ENCODE measurements around the gene SLC1A2.

SLC1A2 gene

DNA sequence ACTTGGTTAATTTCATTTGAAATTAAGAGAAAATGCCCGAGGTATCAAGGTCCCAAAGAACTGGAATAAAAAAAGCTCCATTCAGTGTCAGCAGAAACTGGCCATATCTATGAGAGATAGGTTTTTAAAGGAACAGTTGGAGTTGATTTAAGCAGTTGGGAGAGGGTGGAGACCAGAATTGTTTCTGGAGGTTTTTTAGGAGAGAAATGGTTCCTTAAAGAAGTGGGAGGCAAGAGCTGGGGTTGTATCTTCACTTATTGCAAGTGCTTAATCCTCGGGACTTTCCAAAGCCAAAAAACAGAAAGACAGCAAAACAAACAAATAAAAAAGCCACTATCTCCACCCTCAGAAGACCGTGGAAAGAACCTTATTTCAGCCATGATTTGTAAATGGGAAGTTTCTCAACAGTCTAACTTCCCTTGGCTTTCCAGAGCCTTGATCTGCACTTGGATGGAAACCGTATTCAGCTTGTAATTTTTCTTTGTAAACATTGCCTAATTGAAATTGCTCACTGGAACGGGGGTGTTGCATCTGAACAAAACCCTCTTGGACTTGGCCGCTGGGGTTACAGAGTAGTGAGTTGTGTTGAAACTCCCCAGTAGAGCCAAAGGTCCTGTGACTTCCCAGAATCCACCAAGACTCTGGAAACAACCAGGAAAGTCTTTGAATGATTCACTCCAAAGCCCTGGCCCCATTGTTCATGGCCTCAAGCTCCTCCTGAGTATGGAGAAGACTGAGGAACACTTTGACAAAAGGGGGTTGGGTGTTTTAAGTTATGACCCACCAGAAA, 115.6 kb downstream of the SLC1A2 start:
- no peak for DNase-seq (ENCODE audit: low read depth, low spot score)

DNA sequence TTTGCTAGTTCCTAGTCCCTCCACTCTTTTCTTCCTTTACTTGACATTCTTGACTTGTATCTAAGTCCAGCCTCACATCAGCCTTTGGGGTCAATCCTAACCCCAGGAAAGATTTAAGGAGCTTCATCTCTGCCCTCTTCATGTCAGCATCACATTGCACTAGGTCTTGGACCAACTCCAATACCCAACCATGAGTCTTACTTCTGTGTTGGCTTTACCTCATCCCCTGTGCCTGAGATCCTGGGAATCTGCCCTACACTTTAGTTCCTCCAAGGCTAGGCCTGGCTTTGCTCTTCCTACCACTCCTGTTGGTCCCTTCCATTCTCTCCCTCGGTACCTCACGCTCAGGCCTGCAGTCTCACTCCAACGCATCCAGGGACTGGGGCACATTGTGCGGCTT, 117.0 kb downstream of the SLC1A2 start:
- DNase-seq (ENCODE audit: low read depth, low spot score), result no peak

DNA sequence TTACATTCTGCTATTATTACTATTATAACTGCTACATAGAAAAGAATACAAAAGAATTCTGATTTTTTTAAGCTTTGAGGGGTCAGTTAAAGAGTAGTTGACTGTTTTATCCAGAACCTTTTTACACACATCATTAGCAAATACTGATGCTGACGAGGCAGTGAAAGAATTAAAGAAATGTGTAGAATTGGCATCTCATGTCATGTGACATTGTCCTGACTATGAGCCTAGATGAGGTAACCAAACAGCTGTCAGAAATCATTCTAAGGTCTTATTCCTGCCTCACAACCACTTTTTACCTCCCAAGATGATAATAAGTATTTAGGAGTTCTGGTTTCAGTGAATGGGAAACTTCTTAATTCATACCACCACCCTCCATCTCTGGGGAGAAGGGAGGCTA, 121.0 kb downstream of the SLC1A2 start:
- no peak for DNase-seq (ENCODE audit: low read depth, low spot score)

DNA sequence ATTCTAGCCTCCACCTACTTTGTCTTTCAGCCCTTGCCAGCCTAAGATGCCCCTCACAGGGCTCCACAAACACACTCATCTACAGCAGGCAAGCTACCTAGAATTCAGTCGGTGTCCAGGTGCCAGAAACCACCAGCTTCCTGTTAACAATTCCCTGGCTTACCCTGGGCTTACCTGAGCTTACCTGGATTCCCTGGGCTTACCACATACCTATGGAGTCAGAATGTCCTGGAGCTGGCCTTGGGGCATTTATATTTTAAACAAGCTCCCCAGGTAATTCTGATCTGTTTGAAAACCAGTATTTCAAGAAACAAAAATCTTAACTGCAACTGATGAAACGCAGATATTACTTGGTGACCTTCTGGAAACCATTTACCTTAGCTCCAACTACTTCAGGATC, 123.6 kb downstream of the SLC1A2 start:
- no peak for DNase-seq (ENCODE audit: low read depth, low spot score)

DNA sequence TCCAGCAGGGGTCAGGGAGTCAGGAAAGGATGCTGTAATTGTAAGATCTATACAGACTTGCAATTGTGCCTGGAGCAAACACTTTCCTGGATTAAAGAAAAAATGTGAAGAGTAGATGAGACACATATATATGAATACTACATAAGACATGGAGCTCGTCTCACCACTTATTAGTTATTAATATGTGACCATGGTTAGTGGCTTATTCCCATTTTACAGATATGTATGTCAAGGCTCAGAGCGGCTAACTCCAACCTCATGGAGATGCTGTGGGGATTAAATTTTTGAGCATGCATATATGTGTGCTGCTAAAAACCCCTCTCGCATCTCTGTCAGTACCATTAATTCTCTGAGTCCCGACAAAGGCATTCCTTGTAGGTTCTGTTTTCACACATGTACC, 125.7 kb downstream of the SLC1A2 start:
- no peak for DNase-seq (ENCODE audit: low read depth, low spot score)

DNA sequence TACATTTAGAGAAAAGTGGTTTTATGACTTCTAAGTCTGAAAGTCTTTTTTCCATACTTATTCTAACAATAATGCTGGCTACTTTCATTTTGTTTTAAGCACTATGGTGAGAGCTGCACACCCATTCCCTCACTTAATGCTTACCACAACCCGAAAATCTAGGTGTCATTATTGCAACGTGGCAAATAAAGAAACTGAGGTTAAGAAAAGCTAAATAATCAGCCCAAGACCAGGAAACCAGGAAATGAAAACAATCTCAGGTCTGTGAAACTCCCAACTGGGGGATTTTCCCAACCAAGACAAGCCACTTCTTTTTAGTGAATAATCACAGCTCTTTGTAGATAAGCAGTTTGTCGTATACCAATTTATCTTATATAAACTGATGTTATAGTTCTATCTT, 126.3 kb downstream of the SLC1A2 start:
- DNase-seq (ENCODE audit: low read depth, low spot score), result no peak

DNA sequence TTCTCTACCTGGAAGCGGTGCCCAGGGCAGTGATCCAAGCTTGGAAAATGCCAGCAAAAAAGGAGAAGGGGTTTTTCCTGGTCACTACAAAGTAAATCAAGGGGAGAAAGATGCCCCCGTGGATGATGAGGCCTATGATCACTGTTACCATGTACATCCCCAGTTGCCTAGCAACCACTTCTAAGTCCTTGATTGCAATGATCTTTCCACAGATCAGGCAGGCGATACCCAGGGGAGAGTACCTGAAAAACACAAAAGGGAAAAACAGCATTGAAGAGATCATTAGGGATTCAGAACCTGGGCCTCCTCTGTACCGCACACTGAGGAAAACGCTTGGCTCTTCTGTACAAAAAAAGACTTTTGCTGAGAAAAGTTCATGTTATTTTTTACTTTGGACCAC, 127.1 kb downstream of the SLC1A2 start:
- DNase-seq (ENCODE audit: low read depth, low spot score), result no peak

DNA sequence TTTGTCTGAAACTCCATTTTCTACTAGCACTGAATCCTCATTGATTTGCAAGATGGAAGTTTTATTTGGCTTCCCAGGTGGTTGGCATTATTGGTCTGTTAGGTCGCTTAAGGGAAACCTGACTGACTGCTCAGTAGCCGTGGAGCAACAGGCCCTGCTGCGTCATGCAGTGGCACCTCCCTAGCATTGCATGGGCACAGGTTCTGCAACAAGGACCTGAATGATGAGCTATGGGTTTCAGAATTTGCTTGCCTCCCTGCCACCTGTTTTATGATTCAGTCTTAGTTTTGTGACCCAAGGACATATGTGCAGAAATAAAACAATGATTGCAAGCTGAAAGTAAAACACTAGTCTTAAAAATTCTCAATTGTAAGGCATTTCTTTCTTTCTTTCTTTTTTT, 128.5 kb downstream of the SLC1A2 start:
- DNase-seq (ENCODE audit: low read depth, low spot score), result no peak

DNA sequence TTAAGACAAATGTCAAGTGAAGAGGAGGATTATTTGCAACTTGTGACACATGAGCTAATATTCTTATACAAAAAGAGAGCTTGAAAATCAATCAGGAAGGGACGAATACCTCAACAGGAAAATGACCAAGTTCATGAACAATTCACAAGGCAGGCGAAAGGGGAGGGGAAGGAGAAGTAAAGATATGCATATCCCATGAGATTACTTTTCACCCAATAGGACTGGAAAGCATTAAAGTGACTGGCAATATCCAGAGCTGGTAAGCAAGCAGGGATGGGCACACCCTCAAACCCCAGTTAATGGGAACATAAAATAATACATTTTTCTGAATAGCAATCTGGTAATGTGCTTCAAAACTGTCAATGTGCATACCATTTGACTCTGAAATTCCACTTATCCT, 129.5 kb downstream of the SLC1A2 start:
- DNase-seq (ENCODE audit: low read depth, low spot score), result peak; percentile 56

DNA sequence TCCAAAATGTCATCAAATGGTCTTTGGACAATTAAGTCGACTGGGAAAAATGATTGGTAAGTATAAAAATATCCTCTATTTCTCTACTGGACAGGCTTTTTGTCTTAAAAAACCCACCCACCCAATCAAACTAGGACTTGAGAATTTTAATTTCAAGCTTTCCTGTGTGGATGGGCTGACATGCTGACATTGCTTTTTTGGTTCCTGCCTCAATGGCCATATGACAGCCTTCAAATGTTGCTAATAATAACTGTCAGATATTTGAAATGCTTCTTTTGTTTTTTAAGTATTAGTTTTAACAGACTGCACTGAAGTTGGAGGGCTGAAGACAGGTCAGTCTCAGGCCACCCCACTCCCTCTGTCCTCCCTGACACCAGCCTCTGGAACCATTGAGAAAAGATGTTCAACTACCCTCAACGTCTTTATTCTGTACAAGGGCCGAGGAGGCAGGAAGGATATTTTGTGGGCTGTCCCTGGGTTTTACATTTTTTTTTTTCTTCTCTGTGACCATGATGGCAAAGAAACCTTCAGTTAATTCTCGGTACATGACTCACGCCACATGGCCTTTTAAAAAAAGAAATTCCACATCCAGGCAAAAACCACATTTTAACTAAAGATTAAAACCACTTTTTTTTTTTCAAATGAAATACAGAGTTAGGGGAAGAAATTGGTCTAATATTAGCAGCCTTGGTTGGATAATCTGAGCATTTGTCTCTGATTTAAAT, 130.4 kb downstream of the SLC1A2 start:
- peak; percentile 88 for DNase-seq (ENCODE audit: low read depth, low spot score)

DNA sequence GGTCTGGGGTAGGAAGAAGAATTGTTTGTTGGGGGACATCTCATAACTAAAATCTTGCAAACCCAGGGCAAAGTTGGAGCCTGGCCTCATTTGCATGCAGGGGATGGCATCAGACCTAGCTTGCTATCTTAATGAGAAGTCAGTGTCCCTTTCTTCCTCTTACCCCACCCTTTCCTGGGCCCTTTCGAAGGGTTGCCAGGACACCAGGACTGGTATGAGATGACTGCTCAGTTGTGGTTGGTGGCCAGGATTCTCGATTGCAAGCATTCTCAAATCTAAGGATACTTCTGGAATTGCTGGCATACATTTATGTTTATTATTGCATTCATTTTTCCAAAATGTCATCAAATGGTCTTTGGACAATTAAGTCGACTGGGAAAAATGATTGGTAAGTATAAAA, 131.0 kb downstream of the SLC1A2 start:
- peak; percentile 28 for DNase-seq (ENCODE audit: low read depth, low spot score)

DNA sequence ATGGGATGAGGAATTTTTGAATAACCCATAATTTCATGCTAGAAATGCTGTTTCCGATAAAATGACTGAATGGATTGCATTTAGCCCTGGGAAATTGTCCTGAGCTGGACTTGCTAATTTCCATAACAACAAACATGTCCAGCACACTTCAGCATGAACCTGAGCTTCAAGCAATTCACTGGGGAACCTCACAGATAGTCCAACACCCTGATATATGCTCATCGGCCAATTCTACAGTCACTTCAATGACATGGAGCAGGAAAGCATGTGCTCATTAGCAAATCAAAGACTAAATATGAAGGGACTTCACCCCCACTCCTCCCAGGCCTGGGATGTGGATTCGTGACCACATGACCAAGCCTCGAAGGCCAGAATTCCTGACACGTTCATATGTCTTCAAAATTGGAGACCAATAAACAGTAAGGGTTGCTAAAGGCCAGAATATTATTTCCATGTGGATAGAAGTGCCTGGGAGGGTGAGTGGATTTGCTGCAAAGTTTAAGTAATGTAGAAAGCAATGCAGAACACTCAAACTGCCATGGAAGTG, 131.9 kb downstream of the SLC1A2 start:
- DNase-seq (ENCODE audit: low read depth, low spot score), result no peak

DNA sequence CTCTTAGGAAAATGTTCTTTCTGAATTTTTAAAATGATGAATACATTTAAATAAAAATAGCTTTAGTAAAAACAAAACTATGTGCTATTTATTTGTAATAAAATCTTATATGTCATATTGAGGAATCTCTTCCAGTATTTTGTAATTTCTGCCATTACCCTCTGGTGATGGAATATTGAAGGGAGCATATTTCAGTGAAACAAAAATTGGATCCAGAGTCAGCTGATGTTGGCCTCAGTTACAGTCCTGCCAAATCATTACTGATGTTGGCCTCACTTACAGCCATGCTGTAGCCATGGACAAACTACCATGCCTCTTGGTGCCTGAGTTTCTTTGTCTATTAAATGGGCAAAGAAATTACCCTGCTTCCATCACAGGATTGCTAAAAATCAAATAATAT, 133.2 kb downstream of the SLC1A2 start:
- DNase-seq (ENCODE audit: low read depth, low spot score), result no peak

DNA sequence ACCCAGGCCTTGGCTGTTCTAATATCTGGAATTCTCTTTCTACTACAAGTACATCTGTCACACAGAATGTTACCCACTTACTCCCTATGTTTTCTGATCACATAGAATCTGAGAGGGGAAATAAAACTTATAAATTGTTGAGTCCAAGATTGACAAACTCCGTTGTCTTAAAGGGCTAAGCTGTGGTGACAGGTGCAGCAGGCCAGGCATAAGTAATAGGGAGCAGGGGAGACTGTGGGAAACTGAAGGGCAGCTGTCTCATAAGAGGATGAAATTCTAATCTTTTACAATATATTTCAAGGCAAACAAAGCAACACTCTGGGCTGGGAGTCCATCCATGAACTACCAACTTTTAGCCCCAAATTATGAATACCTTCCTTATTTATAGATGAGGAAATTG, 133.9 kb downstream of the SLC1A2 start:
- DNase-seq (ENCODE audit: low read depth, low spot score), result no peak

DNA sequence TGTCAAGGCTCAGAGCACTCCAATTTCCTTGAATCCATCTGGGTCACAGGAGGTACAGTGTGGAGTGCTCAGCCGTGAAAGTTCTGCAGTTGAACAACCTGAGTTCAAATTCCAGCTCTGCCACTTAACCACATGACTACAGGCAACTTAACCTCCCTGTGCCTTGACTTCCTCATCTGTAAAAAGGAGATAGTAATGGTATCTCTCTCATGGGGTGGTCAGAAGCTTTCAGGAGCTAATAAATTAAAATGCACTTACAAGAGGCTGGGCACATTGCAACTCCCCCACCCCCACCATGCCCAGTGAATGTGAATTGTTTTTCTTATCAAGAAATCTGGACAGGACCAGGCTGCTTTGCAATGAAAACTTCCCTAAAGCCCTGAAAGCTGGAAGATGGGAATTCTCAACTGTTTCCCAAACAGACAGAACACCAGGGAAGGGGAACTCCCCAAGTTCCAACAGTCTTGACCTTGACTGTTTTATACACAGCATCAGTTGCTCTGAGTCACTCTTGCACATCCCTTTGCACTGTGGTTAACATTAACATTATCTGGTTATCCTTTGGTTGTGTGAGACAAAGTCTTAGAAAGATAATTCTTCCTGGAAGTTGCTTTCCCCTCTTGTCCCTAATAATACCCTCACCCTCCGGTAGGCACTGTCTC, 137.0 kb downstream of the SLC1A2 start:
- no peak for DNase-seq (ENCODE audit: low read depth, low spot score)

DNA sequence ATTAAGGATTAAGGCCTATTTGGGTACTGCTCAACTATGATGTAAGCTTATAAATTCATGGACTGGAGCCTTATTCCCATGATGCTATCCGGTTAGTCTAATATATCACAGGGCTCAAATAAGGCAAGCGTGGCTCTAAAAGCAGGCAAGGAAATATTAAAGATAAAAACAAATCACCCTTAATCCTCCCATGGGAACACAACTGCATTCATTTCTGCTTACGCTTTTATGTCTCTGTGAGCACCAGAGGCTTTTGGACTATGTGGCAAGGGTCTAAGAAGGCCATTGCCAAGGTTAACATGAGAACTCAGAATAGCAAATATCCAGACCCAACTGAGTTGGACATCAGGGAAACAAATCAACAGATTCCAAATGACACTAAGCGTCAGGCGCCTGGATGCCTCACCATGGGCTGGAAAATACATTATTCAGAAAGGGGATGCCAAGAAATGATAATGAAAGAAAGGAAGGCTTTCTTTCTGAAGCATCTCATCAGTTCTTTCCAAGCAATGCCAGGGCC, 138.1 kb downstream of the SLC1A2 start:
- no peak for DNase-seq (ENCODE audit: low read depth, low spot score)

DNA sequence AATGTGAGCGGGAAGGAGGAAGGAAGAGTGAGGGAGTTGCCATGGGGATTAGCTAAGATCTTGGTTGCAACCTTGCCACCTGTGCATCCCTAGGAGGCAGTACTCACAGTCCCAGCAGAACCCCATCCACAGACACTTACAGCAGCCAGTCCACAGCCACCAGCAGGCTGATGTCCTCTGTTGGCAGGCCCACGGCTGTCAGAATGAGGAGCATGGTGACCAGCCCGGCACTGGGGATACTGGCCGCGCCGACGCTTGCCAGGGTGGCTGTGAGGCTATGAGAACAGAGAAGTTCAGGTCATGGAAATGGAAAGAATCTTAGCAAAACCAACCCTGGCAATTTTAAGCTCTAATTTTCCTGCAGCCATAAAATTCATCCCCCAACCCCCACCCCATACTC, 138.6 kb downstream of the SLC1A2 start:
- no peak for DNase-seq (ENCODE audit: low read depth, low spot score)

DNA sequence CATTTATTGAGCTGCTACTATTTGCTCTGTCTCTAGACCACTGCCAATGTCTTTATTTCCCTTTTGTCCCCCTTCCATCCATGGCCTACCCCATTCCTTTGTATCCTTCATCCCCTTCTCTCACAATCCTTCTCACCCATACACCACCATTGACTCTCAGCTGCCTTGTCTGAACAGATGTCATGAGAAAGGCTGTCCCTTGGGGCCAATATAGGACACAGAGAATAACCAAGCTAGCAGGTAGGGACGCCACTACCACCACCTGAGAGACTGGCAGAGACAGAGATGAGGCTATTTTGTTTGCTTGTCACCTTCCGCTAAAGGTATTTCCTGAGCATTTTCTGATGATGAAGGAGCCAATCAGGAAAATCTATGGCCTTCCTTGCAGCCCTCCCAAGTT, 141.5 kb downstream of the SLC1A2 start:
- DNase-seq (ENCODE audit: low read depth, low spot score), result no peak

DNA sequence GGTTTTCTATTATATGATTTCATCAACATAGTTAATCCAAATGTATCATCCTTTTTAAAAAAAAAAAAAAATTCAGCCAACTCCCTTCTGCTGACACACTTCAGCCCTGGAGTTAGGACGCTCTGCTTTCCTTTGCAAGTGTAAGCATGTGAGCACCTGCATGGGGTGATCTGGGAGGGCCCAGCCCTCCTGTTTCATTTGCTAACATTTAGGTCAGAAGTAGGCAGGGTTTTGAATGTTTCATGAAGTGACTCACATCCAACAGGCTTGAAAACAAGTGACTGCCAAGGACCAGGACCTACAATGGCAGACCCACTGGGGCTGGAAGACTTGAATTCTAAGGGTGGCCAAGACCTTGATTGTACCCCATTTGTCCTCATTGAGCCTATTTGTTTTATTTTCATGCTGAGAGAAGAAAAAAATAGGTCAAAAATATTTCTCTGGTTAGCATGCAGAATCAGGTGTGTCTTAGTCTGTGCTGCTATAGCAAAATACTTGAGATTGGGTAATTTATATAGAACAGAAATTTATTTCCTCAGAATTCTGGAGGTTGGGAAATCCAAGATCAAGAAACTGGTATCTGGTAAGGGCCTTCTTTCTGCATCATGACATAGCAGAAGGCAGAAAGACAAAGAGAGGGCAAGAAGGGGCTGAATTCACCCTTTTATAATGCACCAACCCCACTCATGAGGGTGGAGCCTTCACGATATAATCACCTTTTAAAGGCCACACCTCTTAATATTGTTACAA, 142.8 kb downstream of the SLC1A2 start:
- DNase-seq (ENCODE audit: low read depth, low spot score), result peak; percentile 45

DNA sequence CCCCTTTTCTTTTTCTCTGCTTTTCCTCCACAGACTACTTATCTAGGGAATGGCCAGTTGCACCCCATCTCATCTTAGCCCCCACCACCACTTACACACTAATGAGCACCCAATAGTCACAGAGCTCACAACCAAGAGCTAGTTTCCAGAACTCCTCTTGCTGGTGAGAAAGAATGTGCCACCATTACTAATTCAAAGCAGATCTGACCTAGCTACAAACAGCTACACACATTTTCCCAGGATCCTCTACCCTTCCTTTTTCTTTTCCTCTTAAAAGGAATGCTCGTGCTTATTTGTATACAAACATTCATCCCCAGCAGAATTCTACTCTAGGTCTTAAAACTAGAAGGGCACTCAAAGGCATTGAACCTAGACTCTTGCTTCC, 143.6 kb downstream of the SLC1A2 start:
- DNase-seq (ENCODE audit: low read depth, low spot score), result peak; percentile 40

DNA sequence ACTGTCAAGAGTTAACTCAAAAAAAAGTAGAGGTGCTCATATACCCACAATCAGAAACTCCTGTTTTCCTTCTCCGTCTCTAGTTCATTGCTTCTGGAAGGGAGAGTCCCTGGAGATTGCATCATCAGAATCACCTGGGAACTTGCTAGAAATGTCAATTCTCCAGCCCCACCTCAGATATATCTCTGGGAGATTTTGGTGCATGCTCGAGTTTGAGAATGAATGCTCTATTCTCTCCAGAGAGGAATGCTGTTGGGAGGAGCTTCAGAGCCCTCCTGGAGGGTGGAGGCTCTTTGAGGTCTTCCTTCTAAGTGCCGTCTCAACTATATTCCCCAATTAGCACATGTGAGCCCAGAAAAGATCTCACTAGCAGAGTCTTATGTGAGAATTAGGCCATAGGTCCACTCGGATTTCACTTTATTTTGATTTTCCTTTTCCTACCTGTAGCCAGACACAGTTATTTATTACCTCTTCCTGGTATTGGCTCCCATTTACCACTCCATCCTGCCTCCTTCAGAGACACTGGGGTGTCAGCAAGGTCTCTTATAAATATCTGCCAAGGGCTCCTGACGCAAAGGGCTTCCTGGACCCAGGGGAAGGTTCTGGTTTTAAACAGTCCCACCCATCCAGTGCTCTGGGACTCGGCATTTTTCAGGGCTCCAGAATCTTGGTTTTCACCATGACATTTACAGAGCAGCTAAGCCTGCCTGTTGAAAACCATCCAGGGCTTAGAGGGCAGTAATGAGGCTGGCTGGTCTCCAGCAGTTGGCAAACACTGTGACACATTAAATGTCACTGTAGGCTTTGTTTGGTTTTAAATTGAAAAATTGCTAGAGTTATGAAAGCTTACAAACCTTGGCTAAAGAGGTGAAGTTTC, 144.2 kb downstream of the SLC1A2 start:
- DNase-seq (ENCODE audit: low read depth, low spot score), result peak; percentile 79

All from astrocyte of the hippocampus (primary cell).